ENCODE measurements around the gene BRD4.
"Not testable (repeated sequence)": the region's sequence is repeated elsewhere in the genome, so short reads cannot be mapped to it uniquely, and the experiment has no call there.

BRD4 gene

DNA sequence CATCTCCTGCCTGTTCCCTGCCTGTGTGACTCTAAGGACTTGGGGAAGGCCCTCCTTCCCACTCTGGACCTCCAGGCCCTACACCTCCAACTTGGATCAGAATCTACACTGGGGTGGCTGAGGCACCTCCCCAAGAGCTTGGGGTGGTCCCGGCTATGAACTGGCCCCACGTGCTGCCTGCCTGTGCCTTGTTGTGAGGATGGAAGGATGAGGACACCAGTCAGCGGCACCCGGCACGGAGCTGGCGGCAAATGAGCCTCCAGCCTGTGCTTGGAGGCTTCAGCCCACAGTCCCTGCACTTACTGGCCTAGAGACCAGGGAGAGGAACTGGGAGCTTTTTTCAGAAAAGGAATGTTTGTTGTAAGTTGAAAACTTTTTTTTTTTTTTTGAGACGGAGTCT, 38.8 kb upstream of the BRD4 start:
- TF ChIP-seq, protein P1, sequence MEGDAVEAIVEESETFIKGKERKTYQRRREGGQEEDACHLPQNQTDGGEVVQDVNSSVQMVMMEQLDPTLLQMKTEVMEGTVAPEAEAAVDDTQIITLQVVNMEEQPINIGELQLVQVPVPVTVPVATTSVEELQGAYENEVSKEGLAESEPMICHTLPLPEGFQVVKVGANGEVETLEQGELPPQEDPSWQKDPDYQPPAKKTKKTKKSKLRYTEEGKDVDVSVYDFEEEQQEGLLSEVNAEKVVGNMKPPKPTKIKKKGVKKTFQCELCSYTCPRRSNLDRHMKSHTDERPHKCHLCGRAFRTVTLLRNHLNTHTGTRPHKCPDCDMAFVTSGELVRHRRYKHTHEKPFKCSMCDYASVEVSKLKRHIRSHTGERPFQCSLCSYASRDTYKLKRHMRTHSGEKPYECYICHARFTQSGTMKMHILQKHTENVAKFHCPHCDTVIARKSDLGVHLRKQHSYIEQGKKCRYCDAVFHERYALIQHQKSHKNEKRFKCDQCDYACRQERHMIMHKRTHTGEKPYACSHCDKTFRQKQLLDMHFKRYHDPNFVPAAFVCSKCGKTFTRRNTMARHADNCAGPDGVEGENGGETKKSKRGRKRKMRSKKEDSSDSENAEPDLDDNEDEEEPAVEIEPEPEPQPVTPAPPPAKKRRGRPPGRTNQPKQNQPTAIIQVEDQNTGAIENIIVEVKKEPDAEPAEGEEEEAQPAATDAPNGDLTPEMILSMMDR (IDR thresholded peaks at IDR 0.05; ENCODE audit: control insufficient read depth, insufficient read depth, low read depth, low read length, missing control alignments), result no peak
- no peak for DNase-seq (ENCODE audit: low read depth)
- no peak overlapping the region for H3K4me3 ChIP-seq (ENCODE audit: control insufficient read depth, low read depth, low read length)

DNA sequence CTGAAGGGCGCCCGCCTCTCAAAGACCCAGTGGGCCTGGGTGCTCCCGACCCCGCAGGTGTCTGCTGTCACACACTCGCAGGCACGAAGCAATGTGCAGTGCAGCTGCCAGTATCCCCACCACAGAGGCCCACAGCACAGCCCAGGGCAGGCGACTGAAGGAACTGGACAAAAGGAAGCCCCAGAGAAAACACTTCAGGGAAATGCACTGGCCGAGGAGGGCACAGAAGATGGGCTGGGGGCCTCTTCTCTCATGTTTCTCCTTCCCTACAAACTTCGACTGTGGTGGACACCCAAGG, 37.2 kb upstream of the BRD4 start:
- TF ChIP-seq, protein P1 (IDR thresholded peaks at IDR 0.05; ENCODE audit: control insufficient read depth, insufficient read depth, low read depth, low read length, missing control alignments), result no peak
- H3K4me3 ChIP-seq (ENCODE audit: control insufficient read depth, low read depth, low read length), result no peak overlapping the region
- no peak for DNase-seq (ENCODE audit: low read depth)

DNA sequence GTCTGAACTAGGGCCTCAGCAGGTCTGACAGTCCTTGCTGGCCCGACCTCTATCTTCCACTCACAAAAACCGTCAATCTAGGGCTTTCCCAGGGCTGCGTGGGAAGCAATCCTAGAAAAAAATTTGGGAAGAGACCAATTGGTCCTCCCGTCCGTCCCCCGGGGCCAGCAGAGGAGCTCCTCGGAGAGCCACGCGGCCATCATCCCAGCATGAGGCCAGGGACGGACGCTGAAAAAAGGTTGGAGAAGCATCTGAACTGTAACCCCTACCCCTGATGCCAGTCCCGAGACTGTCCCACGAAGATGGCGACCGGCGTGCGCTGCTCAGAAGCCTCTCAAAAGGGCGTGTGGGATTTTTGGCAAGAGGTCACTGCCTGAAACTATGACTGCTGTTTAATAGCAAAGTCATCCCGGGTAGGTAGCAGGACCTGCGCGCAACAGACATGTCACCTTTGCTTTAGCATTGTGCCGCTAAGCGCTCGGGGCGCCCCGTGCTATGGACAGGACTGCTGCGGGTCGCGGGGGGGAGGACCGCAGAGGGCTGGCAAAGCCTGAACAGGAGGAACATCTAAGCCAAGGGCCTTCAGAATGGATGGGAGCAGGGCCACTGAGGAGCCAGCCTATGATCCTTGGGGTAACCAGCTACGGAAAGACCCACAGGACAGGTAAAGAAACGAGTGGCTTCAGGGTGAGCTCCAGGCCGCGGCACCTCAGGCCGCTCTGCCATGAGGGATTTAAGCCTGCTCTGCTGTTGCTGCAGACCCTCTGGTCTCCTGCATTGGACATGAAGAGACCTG, 36.7 kb upstream of the BRD4 start:
- TF ChIP-seq, protein P1 (IDR thresholded peaks at IDR 0.05; ENCODE audit: control insufficient read depth, insufficient read depth, low read depth, low read length, missing control alignments), result no peak
- H3K4me3 ChIP-seq (ENCODE audit: control insufficient read depth, low read depth, low read length), result no peak overlapping the region
- no peak for DNase-seq (ENCODE audit: low read depth)

DNA sequence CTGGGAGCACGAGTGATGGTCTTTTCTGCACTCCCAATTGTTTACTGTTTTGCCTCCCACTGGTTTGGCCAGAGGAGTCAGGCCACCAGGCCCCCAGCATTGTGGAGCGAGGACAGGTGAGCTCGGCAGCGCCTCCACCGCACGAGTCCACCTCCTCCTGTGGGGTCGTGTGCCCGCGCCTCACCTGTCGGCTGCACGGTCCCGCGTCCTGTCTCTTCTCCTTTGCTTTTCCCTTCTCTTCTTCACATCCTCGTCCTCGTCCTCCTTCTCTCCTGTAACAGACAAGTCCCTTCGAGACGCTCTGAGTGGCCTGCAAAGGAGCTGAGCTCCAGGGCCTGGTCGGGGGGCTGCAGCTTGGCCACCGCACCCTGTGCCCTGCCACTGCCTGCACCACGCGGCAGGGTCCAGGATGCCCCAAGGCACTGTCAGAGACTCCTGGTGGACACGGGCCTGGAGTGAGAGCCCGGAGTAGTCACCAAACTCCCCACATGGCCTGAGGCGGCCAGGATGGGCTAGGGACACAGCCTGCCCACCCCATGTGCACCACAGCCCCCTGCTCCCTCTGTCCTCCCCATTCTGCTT, 35.8 kb upstream of the BRD4 start:
- TF ChIP-seq, protein P1 (IDR thresholded peaks at IDR 0.05; ENCODE audit: control insufficient read depth, insufficient read depth, low read depth, low read length, missing control alignments), result no peak
- no peak overlapping the region for H3K4me3 ChIP-seq (ENCODE audit: control insufficient read depth, low read depth, low read length)
- no peak for DNase-seq (ENCODE audit: low read depth)

DNA sequence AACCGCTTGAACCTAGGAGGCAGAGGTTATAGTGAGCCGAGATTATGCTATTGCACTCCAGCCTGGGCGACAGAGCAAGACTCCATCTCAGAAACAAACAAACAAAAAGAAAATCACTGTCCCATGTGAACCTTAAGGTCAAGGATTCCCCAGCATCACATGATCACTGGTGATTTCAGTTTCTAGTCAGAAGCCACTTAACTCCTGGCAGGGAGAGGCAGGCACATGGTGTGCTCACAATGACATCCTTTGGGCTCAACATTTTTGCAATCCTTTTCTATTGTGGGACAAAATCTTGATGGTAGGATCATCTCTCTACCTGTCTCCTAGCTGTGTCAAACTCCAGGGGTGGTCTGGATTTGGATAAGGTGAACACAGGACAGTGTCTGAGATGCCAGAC, 35.1 kb upstream of the BRD4 start:
- TF ChIP-seq, protein P1 (IDR thresholded peaks at IDR 0.05; ENCODE audit: control insufficient read depth, insufficient read depth, low read depth, low read length, missing control alignments), result no peak
- H3K4me3 ChIP-seq (ENCODE audit: control insufficient read depth, low read depth, low read length), result no peak overlapping the region
- DNase-seq (ENCODE audit: low read depth), result no peak

DNA sequence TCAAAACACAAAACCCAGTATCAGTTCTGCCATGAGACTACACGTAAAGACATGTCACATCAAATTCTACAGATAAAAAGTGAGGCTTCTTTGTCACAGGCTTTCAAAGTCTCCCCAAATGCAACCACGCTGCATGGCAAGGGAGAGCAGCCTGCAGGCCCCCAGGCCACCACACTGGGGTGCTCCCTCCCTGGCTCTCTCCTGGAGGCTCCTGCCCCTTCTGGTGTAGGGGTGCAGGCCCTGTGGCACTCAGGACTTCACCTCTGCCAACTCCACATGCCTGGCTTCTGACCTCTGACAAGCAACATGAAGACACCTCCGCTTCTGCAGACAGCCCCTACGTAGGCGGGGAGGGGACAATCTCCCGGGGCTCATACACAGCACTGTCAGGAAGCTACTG, 32.9 kb upstream of the BRD4 start:
- H3K4me3 ChIP-seq (ENCODE audit: control insufficient read depth, low read depth, low read length), result no peak overlapping the region
- no peak for DNase-seq (ENCODE audit: low read depth)
- TF ChIP-seq, protein P1 (IDR thresholded peaks at IDR 0.05; ENCODE audit: control insufficient read depth, insufficient read depth, low read depth, low read length, missing control alignments), result peak; percentile 14

DNA sequence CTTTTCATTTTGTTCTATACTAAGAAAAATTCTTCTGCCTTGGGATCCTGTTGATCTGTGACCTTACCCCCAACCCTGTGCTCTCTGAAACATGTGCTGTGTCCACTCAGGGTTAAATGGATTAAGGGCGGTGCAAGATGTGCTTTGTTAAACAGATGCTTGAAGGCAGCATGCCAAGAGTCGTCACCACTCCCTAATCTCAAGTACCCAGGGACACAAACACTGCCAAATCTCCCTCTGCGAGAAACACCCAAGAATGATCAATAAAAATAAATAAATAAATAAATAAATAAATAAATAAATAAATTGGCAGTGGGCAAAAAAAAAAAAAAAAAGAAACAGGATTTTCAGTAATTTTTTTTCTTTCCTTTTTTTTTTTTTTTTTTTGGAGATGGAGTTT, 31.5 kb upstream of the BRD4 start:
- not testable (repeated sequence) for H3K4me3 ChIP-seq (ENCODE audit: control insufficient read depth, low read depth, low read length); DNase-seq (ENCODE audit: low read depth)

DNA sequence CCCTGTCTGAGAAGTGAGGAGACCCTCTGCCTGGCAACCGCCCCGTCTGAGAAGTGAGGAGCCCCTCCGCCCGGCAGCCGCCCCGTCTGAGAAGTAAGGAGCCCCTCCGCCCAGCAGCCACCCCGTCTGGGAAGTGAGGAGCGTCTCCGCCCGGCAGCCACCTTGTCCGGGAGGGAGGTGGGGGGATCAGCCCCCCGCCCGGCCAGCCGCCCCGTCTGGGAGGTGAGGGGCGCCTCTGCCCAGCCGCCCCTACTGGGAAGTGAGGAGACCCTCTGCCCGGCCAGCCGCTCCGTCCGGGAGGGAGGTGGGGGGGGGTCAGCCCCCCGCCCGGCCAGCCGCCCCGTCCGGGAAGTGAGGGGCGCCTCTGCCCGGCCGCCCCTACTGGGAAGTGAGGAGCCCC, 30.7 kb upstream of the BRD4 start:
- DNase-seq (ENCODE audit: low read depth); H3K4me3 ChIP-seq (ENCODE audit: control insufficient read depth, low read depth, low read length): not testable (repeated sequence)

DNA sequence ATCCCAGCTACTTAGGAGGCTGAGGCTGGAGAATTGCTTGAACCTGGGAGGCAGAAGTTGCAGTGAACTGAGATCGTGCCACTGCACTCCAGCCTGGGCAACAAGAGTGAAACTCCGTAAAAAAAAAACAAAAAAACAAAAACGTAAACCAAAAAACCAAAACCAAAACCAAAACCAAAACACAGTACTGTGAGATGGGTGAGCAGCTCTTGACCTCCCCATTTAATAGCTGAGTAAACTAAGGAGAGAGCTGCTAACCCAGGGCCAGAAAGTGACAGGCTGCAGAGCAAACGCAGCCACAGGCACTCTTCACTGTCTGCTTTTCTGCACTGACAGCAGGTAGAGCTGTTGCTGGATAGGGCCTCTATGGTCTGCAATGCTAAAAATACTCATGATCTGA, 27.7 kb upstream of the BRD4 start:
- H3K4me3 ChIP-seq (ENCODE audit: control insufficient read depth, low read depth, low read length); DNase-seq (ENCODE audit: low read depth): not testable (repeated sequence)

Measured in AG09309 (cell line).